ENCODE measurements around the gene MEAK7.
A peak's percentile ranks its signal among the peaks of the same experiment; 100 is the strongest.
"Not testable (repeated sequence)": the region's sequence is repeated elsewhere in the genome, so short reads cannot be mapped to it uniquely, and the experiment has no call there.

MEAK7 gene

DNA sequence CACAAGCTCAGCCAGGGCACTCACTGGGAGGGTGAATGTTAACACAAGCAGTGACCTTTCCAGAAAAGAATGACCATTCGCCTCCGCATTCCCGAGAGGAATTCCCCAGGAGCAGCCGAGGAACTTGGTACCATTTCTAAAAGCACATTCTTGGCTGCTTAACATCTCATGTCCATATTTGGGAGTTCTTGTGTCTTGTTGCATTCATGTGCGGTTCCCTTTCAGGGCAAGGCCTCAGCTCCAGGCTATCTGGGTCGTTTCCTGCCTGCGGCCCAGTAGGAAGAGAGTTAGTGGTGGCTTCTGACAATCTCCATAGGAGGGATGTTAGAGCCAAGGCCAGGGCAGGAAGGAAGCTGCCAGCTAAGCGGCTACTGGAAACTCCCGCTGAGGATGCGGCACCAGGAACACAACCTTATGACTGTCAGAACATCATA, 27.8 kb upstream of the MEAK7 start:
- peak; percentile 82 for DNase-seq

DNA sequence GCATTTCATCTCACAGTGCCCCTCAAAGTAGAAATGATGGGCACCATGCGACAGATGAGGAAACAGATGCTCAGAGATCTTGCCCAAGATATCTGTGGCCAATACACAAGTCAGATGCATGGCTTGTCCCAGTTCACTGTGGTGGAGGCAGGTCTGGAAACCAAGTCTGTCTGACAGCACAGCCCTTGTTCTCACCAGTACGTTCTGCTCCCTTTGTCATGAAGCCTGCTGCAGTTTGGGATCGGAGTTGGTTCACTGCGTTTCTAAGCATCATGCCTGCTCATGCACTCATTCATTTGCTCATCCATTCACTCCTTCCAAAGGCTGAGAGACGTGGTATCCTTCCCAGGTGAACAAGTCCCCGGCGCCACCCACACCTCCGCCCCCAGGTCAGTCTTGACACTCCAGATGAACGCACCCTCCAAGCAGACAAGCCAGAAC, 27.2 kb upstream of the MEAK7 start:
- peak; percentile 56 for DNase-seq

DNA sequence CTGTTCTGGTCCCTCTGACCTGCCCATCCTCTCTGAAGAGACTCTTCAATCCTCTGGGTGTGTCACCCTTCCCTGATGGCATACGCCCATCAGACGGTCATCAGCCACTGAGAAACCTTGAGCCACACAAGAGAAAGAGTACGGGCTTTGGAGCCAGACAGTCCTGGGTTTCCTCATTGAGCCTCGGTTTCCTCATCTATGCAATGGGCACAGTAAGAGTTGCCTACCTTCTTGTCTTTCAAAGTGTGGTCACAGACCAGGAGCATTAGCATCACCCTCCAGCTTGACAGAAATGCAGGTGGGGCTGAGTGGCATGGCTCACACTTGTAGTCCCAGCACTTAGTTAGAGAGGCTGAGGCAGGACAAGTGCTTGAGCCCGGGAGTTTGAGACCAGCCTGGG, 26.1 kb upstream of the MEAK7 start:
- no peak for DNase-seq

DNA sequence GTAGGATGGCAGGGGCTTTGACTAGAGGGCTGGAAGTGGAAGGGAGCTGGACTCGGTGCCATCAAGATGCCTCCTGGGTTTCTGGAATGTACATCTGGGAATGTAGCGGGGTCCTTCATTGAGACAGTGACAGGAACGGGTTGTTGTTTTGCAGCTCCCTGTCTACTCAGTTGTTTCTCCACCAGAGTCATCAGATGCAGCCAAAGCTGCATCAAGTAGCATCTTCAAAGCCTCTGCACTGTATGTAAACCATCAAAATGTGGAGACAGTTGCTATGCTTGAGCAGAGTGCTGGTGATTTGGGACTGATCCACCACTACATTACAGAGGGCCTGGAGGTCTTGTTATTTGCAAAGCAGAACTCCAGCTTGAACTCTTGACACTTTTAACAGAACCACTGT, 25.1 kb upstream of the MEAK7 start:
- DNase-seq = no peak

DNA sequence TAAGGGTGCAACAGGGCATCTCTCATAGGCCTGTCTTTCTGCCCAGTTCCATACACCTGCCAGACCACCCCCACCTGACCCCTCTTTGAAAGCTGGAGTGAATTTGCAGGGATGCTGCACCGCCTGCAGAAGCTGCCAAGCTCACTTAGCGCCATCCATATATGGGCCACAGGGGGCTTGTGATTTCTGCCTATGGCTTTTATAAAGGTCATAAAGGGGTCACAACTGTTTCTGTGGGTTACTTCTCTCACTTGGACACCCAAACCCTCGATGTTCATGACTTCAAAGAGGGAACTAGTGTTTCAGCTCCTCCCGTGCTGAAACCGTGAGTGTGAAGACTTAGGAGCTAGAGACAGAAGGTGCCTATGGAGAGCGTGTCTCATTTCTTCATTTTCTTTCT, 23.9 kb upstream of the MEAK7 start:
- DNase-seq = peak; percentile 58

DNA sequence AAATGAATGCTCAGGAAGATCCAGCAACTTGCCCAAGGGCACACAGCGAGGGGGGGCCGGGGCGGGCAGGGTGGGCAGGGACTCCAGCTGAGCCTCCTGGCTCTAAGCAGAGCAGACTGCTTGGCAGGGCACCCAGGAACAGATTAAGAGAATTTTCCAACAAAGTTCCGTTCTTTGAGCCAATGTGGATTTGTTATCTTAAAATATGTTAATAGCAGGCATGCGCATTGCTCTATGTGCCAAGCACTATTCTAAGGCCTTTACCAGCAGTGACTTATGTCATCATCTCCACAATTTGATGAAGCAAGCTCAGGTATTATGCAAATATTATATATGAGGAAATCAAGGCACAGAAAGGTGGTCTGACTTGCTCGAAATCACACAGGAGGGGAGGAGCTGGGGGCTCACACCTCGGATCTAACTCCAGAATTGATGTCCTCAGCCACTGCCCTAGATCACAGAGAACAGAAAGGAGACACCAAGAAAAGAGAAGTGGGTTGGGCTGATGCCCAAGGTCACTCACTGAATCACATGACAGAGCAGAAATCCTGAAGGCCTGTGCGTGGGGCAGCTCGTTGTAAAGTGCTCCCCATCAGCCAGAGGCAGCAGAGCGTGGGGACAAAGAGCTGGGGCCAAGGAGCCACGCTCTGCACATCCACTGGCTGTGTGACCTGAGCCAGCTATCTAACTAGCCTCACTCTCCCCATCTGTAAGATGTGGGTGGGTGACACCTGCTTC, 23.2 kb upstream of the MEAK7 start:
- DNase-seq = no peak

DNA sequence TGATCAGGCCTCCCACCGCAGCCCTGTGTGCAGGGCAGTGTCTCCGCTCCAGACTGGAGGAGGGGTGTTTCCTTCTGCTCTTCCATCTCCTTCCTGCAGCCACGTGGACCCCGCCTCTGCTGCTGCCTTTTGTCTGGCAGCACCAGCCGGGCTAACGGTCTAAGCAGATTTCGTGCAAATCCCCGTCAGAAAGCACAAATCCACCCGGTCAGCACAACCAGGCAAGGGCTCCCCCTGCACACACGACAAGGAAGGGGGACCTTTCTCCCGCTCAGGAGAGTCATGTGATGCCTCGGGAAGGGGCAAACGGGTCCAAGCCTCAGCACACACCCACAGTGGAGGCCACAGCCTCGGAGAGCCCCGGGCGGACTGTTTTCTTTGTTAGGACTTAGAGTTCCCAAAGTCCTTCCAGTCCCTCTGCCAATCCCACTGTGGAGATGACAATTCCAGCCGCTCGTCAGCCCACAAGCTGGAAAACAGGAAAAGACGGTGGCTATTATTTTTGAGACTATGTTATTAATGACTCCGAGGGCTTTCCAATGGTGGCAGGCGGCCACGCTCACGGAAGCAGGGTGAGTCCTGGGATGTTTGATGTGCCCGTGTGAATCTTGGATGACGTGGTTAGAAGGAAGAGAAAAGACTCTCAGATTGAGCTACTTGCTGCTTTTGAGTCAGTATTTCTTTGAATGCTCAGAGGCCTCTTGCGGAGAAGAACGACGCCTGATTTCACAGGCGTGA, 22.5 kb upstream of the MEAK7 start:
- peak; percentile 90 for DNase-seq

DNA sequence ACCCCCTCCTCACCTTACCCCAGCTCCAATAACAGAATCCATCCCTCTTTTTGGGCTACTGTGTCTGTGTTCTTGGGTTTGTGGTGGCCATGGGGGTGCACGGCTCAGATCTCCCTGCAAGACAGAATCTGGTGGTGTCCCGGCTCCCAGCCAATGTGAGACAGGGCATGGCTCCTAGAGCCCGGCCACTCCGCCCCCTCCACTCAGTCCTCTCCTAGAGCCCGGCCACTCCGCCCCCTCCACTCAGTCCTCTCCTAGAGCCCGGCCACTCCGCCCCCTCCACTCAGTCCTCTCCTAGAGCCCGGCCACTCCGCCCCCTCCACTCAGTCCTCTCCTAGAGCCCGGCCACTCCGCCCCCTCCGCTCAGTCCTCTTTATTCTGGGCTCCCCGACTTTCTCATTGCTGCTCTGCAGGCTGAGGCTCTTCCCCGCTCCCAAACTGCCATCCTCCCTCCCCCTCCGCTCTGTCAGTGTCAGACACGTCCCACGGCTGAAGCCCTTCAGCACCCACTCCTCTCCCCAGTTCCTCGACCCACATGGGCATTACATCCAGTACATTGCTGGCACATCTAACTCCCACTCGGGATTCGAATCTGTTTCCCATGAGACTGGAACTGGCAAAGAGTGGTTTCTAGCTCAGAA, 20.6 kb upstream of the MEAK7 start:
- DNase-seq = not testable (repeated sequence)

DNA sequence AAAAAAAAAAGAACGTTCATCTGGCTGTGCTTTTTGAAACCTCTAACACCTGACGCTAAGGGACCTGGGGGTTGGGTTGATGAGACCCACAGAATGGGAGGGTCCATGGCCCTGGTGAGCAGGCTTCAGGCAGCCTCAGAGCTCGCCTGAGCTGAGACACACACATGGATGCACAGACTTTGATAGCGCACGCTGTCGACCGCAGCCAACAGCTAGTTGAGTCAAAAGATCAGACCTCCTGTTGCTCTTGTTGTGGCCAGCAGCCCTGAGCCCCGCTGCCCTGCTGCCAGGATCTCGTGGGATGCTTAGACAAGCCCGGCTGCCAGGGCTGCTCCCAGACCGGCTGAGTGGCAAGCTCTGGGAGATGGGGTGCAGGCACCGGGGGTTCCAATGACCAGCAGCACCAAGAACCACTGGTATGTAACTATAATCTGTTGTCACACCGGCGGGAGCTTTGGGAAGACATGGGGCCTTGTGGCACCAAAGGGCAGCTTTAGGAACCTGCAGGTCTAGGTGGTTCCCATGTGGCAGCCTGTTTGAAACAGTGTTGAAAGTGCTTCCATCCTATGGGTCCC, 20.0 kb upstream of the MEAK7 start:
- no peak for DNase-seq

DNA sequence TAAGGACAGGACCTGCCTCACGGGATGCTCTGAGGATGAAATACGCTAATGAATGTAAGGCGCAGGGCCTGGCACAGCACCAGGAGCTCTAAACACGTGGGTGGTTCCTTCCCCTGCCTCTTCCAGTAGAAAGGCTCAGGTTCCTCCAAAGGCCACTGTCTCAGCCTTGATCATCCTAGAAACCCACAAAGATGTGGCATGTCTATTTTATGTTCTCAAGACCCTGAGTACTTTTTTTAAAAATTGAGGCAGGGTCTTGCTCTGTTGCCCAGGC, 17.0 kb upstream of the MEAK7 start:
- no peak for DNase-seq

DNA sequence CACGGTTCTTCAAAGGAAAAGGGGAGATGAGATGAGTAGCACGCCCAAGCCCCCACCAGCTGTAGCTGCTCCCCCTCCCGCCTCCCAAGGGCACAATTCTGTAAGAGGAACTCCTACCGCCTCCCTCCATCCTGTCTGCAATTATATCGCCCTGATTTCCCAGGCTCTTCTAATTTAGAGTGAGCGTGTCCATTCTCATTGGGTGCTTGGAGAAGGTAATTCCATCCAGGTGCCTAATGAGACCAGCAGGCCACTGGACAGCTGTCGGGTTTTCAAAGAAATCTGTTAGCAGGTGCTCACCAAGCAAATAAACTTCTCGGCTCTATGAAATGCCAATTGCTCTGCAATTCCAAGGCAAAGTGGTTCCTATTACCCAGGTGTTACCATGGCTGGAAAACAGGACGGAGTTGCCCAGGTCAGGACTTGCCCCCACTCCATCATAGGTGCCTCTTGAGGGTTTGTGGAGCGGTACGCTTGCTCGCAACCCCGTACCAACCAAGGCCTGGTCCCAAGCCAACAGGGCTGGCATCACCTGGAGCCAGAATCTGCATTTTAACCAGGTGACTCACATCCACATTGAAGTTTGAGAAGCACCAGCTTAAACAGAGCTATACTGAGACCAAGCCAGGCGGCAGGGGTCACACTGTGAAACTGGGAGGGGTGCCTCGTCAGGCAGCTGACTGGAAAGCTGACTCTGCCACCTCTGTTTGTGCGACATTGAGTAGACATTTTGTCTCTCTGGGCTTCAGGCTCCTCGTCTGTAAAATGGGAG, 16.5 kb upstream of the MEAK7 start:
- no peak for DNase-seq

DNA sequence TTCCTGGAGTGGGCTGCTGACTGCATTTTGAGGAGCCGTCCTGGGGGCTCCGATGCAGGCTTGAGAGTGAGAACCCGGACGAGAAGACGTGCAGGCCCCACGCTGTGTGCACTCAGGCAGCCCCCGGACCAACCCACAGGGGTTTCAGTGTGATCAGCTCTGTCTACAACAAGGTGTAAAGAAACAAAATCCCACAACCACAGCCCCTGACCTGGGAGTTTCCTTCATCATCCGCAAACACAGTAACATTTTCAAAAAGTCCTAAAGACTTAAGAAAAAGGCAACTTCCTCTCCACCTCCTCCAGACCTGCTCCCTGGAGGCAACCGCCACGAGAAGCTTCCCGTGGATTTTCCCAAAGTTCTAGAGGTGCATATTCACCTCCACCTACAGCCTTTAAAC, 15.4 kb upstream of the MEAK7 start:
- DNase-seq = no peak

DNA sequence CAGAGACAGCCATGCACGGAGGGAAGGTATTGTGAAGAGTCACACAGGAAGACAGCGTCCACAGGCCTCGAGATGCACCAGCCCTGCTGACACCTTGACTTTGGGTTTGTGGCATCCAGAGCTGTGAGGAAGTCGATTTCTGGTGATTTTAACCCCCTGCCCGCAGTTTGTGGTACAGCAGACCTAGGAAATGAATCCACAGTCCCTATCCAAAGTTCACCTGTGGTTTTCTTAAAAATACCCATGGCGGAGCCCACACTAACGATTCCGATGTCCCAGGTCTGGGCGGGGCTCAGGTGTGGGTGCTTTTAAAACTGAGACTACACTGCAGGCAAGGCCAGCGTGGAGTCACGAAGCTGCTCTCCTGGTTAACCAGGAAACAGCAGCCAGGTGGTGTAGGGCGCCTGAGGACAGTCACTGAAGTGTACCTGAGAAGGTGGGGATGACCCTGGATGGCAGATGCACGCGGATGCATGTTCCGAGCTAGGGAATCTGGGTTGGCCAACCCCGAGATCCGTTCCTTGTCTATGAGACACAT, 14.4 kb upstream of the MEAK7 start:
- no peak for DNase-seq

DNA sequence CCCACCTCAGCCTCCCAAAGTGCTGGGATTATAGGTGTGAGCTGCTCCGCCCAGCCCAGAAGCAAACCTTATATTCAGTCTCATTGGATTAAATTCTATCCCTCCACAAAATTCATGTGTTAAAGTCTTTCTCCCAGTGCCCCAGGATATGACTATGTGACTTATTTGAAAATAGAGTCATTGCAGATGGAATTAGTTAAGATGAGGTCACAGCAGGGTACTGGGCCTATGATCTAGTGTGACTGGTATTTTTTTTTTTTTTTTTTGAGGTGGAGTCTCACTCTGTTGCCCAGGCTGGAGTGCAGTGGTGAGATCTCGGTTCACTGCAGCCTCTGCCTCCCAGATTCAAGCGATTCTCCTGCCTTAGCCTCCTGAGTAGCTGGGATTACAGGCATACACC, 13.8 kb upstream of the MEAK7 start:
- DNase-seq = not testable (repeated sequence)

DNA sequence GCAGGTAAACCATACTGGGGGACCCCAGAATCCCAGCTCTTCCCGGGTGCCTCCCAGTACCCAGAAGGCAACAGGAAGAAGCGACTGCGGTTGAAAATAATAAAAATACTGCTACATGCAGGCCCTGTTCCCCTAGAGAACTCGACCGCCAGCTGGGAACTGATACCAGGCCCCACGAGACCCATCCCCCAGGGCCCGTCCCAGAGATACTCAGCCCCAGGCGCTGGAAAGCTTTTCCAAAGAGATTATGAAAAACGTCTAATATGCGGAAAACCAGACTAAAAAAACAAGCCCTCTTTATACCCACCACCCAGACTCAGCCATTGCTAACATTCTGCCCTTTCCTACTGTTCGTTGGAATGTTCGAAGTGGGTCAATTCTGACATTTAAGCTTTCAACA, 12.9 kb upstream of the MEAK7 start:
- DNase-seq = no peak

DNA sequence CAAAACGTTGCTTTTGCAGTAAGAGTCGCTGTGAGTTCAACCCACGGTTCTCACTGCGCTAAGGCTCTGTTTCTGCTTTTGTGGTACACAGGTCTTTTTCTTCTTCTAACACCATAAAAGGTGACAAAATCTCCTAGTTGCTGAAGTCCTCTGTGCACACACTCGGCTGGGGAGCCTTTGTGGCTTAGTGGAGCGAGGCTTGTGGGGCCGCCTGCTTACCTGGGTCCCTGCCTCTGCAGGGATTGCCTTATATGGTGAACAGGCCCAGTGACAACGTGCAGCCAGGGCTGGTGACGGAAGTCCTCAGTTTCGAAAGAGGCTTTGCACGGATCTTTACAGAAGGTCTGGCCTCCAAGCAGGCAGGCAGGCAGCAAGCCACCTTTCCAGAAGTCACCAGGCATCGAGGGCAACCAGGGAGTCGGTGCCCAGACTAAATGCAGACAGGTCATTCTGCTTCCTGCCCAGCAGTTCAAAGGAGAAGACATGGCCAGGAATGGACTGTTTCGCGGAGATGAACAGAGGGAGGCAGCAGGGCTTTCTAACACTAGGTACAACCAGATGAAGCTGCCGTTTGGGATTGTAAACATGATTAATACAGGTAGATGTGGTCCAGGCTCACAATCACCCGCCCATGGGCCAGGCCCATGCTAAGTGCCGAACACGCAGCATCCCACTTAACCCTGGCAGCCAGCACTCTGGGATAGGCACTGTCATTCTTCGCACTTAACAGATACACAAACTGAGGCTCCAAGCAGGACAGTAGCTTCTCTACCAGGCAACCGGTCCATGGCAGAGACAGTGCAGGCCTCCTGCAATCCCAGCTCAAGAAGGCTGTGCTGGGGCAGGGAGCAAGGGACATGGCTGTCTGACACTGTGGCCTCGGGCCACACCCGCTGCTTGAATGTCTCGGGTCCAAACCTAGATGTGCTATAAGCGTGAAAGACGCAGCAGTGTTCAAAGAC, 10.7 kb upstream of the MEAK7 start:
- no peak for DNase-seq

DNA sequence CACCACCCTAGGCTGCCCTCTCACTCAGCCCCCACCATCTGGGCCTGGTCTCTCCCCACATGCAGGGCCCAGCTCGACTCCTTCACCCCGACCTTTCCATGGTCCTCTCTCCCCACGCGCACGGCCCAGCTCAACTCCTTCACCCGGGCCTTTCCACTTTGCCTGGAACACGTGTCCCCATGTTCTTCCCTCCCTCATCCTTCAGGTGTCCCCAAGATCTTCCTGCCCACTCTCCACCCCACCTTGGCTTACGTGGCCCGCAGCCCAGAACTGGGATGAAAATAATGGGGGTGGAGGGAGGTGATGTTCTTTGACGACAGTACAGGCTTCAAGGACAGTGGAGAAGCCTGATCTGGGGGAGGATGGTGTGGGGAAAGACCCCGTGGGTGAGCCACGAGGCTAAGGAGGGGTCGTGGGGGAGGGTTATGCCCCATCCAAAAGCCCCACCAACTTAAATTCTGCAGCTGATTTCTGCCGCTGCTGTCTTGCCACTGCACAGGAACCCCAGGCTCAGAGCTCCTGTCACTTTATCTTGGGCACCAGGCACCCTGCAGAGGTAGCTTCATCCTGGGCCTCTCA, 9.9 kb upstream of the MEAK7 start:
- no peak for DNase-seq

DNA sequence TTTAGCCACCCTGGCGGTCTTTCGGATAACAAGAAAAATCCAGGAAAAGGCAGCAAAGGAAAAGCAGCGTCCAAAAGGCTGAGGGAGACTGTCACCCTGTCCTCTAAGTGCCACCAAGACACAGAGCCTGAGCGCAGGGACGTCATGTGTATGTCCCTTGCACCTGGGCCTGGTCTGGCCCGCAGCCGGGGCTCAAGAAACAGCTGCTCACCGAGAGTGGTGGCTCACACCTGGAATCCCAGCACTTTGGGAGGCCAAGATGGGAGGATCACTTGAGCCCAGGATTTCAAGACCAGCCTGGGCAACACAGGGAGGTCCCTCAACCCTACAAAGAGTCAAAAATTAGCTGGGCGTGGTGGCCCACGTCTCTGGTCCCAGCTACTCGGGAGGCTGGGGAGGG, 9.2 kb upstream of the MEAK7 start:
- DNase-seq = no peak

DNA sequence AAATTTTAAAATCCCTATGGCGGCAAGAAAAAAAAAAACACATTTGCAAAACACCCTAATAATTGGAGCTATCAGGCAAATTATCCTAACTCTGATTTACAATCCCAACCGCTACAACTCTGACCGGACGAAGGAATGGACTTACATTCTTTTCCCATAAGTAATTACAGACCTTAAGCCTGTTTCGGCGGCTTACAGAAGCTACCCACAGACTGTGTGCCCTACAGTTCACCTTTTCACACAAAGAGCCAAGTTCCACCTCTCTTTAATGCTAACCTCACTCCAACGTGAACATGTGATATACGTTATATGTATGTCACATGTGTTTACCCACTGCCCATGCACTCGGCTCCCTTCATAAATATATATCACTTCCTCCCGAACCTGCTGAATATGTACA, 8.7 kb upstream of the MEAK7 start:
- no peak for DNase-seq

DNA sequence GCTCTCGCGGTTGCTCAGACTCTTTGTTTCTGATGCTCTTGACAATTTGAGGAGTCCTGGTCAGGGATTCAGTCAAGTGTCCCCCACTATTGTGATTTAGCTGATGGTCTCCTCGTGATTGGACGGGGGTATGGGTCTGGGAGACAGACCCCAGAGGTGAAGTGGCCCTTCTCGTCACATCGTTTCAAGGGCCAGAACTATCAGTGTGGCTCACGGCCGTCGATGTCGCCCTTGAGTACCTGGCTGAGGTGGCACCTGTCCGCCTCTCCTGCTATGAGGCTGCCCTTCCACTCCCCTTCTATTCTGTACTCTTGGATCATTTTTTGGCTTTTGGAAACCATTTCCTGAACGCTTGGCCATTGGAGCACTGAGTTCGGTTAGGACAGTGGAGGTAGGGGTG, 7.4 kb upstream of the MEAK7 start:
- DNase-seq = no peak

DNA sequence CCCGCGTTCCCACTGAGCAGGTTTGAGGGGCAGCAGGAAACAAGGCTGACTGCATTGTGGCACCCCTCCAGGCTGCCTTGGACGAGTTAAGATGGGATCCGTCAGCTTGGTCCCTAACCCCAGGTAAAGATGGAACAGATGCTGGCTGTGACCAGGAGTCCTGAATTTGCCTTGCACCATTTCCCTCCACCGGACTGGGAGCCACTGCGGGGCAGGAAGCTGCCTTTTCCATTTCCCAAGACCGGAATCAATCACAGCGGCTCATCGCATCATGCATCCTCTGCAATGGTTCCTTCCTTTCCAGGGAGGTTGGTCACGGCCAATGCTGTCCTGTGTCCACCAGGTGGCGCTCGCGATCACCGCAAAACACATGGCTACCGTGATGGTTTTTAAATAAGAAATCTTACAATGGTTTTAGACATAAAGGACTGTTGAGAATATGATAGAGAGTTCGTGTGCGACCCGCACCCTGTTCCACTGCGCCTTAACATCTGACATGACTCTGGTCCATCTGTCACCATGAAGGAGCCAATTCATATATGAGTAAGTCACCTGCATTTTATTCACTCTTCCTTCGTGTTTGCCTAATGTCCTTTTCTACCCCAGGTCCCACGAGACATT, 6.8 kb upstream of the MEAK7 start:
- DNase-seq = peak; percentile 96

Measured in eye (tissue), 1 donor.